ENCODE data around the gene MYO9B. TPM values are rescaled to one million over a fixed set of nuclear protein-coding genes. Genes with fewer than 3 reads are reported as not detected.

Gene MYO9B
- total and polyA plus RNA-seq, 2 of the 13 experiments (the other 11 are each of a cell fraction or from before 2014, with no cell fraction given): 18.0 to 18.3 TPM

DNA sequence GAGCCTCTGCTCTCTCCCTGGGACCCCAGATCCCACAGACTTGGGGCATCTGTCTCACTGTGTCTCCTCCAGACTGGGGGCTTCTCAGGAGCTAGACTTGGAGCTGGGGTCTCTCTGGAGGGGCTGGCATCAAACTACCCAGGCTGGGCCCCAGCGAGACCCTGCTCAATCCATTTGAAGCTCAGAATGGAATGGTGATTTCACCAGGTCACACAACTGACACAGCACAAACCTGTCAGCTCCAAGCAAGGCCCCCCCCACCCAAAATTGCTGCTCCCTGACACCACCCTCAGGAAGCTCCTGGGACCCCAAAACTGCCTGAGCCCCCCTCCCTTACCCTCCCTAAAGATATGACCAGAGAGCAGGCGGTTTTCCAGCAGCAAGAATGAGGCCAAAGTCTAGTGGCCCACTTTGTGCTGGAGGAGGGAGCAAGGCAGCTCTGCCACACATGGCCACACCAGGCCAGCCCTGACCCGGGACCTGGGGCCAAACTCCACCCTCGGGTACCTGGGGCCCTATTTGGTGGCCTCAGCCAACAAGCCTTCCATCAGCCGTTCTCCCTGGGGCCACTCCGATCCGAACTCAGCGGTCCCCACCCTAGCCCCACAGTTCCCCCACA, 167.7 kb downstream of the MYO9B start (continued):
- TF ChIP-seq, protein P1, sequence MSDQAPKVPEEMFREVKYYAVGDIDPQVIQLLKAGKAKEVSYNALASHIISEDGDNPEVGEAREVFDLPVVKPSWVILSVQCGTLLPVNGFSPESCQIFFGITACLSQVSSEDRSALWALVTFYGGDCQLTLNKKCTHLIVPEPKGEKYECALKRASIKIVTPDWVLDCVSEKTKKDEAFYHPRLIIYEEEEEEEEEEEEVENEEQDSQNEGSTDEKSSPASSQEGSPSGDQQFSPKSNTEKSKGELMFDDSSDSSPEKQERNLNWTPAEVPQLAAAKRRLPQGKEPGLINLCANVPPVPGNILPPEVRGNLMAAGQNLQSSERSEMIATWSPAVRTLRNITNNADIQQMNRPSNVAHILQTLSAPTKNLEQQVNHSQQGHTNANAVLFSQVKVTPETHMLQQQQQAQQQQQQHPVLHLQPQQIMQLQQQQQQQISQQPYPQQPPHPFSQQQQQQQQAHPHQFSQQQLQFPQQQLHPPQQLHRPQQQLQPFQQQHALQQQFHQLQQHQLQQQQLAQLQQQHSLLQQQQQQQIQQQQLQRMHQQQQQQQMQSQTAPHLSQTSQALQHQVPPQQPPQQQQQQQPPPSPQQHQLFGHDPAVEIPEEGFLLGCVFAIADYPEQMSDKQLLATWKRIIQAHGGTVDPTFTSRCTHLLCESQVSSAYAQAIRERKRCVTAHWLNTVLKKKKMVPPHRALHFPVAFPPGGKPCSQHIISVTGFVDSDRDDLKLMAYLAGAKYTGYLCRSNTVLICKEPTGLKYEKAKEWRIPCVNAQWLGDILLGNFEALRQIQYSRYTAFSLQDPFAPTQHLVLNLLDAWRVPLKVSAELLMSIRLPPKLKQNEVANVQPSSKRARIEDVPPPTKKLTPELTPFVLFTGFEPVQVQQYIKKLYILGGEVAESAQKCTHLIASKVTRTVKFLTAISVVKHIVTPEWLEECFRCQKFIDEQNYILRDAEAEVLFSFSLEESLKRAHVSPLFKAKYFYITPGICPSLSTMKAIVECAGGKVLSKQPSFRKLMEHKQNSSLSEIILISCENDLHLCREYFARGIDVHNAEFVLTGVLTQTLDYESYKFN (CRISPR knock-in tag; conservative IDR thresholded peaks at IDR 0.05): peak; percentile 41
- TF ChIP-seq ZC3H13 (CRISPR knock-in tag; IDR thresholded peaks at IDR 0.05): 0 out of 2 replicates have a peak, but pooled peaks have one; percentile 15
- 0 out of 2 replicates have a peak, but pooled peaks have one; percentile 10 for TF ChIP-seq RXRB (CRISPR knock-in tag; IDR thresholded peaks at IDR 0.05; ENCODE audit: borderline replicate concordance)
- no peak for TF ChIP-seq ZNF629 (CRISPR knock-in tag; conservative IDR thresholded peaks at IDR 0.05)
- peak; percentile 13 for TF ChIP-seq SKI (IDR thresholded peaks at IDR 0.05; ENCODE audit: partially characterized antibody)
- TF ChIP-seq ZNF883 (CRISPR knock-in tag; IDR thresholded peaks at IDR 0.05; ENCODE audit: not compliant biosample characterization): peak; percentile 13
- TF ChIP-seq ZFX (CRISPR knock-in tag; IDR thresholded peaks at IDR 0.05; ENCODE audit: low read depth): peak; percentile 48; the same call in 1 of the 2 replicates
- TF ChIP-seq, protein P2, sequence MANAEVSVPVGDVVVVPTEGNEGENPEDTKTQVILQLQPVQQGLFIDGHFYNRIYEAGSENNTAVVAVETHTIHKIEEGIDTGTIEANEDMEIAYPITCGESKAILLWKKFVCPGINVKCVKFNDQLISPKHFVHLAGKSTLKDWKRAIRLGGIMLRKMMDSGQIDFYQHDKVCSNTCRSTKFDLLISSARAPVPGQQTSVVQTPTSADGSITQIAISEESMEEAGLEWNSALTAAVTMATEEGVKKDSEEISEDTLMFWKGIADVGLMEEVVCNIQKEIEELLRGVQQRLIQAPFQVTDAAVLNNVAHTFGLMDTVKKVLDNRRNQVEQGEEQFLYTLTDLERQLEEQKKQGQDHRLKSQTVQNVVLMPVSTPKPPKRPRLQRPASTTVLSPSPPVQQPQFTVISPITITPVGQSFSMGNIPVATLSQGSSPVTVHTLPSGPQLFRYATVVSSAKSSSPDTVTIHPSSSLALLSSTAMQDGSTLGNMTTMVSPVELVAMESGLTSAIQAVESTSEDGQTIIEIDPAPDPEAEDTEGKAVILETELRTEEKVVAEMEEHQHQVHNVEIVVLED (CRISPR knock-in tag; IDR thresholded peaks at IDR 0.05; ENCODE audit: borderline replicate concordance): peak; percentile 27; the same call in 1 of the 2 replicates
- TF ChIP-seq, protein P3, sequence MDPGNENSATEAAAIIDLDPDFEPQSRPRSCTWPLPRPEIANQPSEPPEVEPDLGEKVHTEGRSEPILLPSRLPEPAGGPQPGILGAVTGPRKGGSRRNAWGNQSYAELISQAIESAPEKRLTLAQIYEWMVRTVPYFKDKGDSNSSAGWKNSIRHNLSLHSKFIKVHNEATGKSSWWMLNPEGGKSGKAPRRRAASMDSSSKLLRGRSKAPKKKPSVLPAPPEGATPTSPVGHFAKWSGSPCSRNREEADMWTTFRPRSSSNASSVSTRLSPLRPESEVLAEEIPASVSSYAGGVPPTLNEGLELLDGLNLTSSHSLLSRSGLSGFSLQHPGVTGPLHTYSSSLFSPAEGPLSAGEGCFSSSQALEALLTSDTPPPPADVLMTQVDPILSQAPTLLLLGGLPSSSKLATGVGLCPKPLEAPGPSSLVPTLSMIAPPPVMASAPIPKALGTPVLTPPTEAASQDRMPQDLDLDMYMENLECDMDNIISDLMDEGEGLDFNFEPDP (CRISPR knock-in tag; conservative IDR thresholded peaks at IDR 0.05): 0 out of 2 replicates have a peak, but pooled peaks have one; percentile 7
- peak; percentile 5; the same call in 1 of the 2 replicates for TF ChIP-seq ZNF878 (CRISPR knock-in tag; IDR thresholded peaks at IDR 0.05)
- TF ChIP-seq, protein P4, sequence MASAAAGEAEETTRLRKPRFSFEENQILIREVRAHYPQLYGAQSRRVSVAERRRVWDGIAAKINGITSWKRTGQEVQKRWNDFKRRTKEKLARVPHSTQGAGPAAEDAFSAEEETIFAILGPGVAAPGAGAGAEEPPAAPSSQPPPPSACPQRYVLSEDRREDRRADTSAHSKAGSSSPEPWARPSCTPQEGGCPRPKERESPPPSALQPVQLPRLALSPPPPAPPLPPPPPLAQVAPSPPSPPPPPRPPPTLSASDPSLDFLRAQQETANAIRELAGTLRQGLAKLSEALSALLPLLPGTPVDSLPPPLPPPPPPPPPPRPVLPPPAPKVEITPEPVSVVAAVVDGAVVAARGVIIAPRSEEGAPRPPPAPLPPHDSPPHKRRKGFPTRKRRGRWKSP (CRISPR knock-in tag; IDR thresholded peaks at IDR 0.05): 0 out of 2 replicates have a peak, but pooled peaks have one; percentile 10
- 0 out of 2 replicates have a peak, but pooled peaks have one; percentile 3 for TF ChIP-seq HDAC2 (CRISPR knock-in tag; IDR thresholded peaks at IDR 0.05)
- peak; percentile 37; the same call in 1 of the 2 replicates for TF ChIP-seq ZIK1 (CRISPR knock-in tag; IDR thresholded peaks at IDR 0.05; ENCODE audit: borderline replicate concordance, low read depth)
- no peak for TF ChIP-seq MTF1 (CRISPR knock-in tag; IDR thresholded peaks at IDR 0.05)
- TF ChIP-seq ZNF317 (CRISPR knock-in tag; IDR thresholded peaks at IDR 0.05): no peak
- 0 out of 2 replicates have a peak, but pooled peaks have one; percentile 4 for TF ChIP-seq KLF12 (CRISPR knock-in tag; IDR thresholded peaks at IDR 0.05; ENCODE audit: borderline replicate concordance)
- TF ChIP-seq KDM2A (CRISPR knock-in tag; IDR thresholded peaks at IDR 0.05; ENCODE audit: borderline replicate concordance, low read depth): no peak
- no peak for TF ChIP-seq ZNF3 (CRISPR knock-in tag; IDR thresholded peaks at IDR 0.05)
- TF ChIP-seq, protein P5, sequence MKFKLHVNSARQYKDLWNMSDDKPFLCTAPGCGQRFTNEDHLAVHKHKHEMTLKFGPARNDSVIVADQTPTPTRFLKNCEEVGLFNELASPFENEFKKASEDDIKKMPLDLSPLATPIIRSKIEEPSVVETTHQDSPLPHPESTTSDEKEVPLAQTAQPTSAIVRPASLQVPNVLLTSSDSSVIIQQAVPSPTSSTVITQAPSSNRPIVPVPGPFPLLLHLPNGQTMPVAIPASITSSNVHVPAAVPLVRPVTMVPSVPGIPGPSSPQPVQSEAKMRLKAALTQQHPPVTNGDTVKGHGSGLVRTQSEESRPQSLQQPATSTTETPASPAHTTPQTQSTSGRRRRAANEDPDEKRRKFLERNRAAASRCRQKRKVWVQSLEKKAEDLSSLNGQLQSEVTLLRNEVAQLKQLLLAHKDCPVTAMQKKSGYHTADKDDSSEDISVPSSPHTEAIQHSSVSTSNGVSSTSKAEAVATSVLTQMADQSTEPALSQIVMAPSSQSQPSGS (CRISPR knock-in tag; IDR thresholded peaks at IDR 0.05): no peak
- TF ChIP-seq NPAS2 (CRISPR knock-in tag; IDR thresholded peaks at IDR 0.05; ENCODE audit: borderline replicate concordance): no peak
